ENCODE measurements around the gene HES1.

The HES1 gene

GRCh38 chr3:194176274-194176991 lies 40.5 kb downstream of the HES1 start:
- Histone ChIP-seq H3K27me3 (ENCODE audit: insufficient read depth, low read depth) (no peaks in the 10 kb centered on the region), H3K79me2 (ENCODE audit: insufficient read depth, low read depth) (no peaks in the 10 kb centered on the region), H3K27ac (no peak overlapping the region), H4K20me1 (ENCODE audit: insufficient read depth) (no peaks in the 10 kb centered on the region), H3K36me3 (ENCODE audit: insufficient read depth) (no peaks in the 10 kb centered on the region), H2AFZ (ENCODE audit: low read depth) (no peak overlapping the region), H3K4me1 (ENCODE audit: low read depth, poor library complexity, severe bottlenecking) (no peaks in the 10 kb centered on the region), H3K4me3 (IDR thresholded peaks at IDR 0.05; ENCODE audit: insufficient read depth, low read depth, low read length) (no peak overlapping the region), H3K9ac (no peak overlapping the region), H3K4me2 (no peak overlapping the region)
- no peak for TF ChIP-seq CTCF (conservative IDR thresholded peaks at IDR 0.05; ENCODE audit: low read depth, low read length)

- Histone ChIP-seq H3K4me1 (ENCODE audit: low read depth, poor library complexity, severe bottlenecking) (no peaks in the 10 kb centered on the region), H3K9ac (no peak overlapping the region), H3K79me2 (ENCODE audit: insufficient read depth, low read depth) (no peaks in the 10 kb centered on the region), H2AFZ (ENCODE audit: low read depth) (no peak overlapping the region), H3K4me2 (no peak overlapping the region), H4K20me1 (ENCODE audit: insufficient read depth) (no peaks in the 10 kb centered on the region), H3K4me3 (IDR thresholded peaks at IDR 0.05; ENCODE audit: insufficient read depth, low read depth, low read length) (no peak overlapping the region), H3K27me3 (ENCODE audit: insufficient read depth, low read depth) (no peaks in the 10 kb centered on the region), H3K36me3 (ENCODE audit: insufficient read depth) (no peaks in the 10 kb centered on the region), H3K27ac (no peak overlapping the region)
- no peak for TF ChIP-seq CTCF (conservative IDR thresholded peaks at IDR 0.05; ENCODE audit: low read depth, low read length)
Measured at GRCh38 chr3:194177141-194177540, 41.2 kb downstream of the HES1 start.

- Histone ChIP-seq H3K36me3 (ENCODE audit: insufficient read depth) (no peaks in the 10 kb centered on the region), H3K27ac (no peak overlapping the region), H3K9ac (no peak overlapping the region), H2AFZ (ENCODE audit: low read depth) (no peak overlapping the region), H3K27me3 (ENCODE audit: insufficient read depth, low read depth) (no peaks in the 10 kb centered on the region), H3K4me1 (ENCODE audit: low read depth, poor library complexity, severe bottlenecking) (no peaks in the 10 kb centered on the region), H3K4me2 (no peak overlapping the region), H3K79me2 (ENCODE audit: insufficient read depth, low read depth) (no peaks in the 10 kb centered on the region), H3K4me3 (IDR thresholded peaks at IDR 0.05; ENCODE audit: insufficient read depth, low read depth, low read length) (no peak overlapping the region), H4K20me1 (ENCODE audit: insufficient read depth) (no peaks in the 10 kb centered on the region)
- TF ChIP-seq CTCF (conservative IDR thresholded peaks at IDR 0.05; ENCODE audit: low read depth, low read length): no peak
Measured at GRCh38 chr3:194178128-194178527, 42.2 kb downstream of the HES1 start.

GRCh38 chr3:194178669-194179068 lies 42.7 kb downstream of the HES1 start:
- no peak for TF ChIP-seq CTCF (conservative IDR thresholded peaks at IDR 0.05; ENCODE audit: low read depth, low read length)
- no peak overlapping the region for H3K27ac ChIP-seq

More at GRCh38 chr3:194178669-194179068, 42.7 kb downstream of the HES1 start:
- no peaks in the 10 kb centered on the region for H3K27me3 ChIP-seq (ENCODE audit: insufficient read depth, low read depth)
- H3K4me3 ChIP-seq (IDR thresholded peaks at IDR 0.05; ENCODE audit: insufficient read depth, low read depth, low read length): no peak overlapping the region
- no peaks in the 10 kb centered on the region for H3K79me2 ChIP-seq (ENCODE audit: insufficient read depth, low read depth)
- H3K36me3 ChIP-seq (ENCODE audit: insufficient read depth): no peaks in the 10 kb centered on the region
- H3K4me1 ChIP-seq (ENCODE audit: low read depth, poor library complexity, severe bottlenecking): no peaks in the 10 kb centered on the region
- H3K4me2 ChIP-seq: no peak overlapping the region
- H3K9ac ChIP-seq: no peak overlapping the region
- no peaks in the 10 kb centered on the region for H4K20me1 ChIP-seq (ENCODE audit: insufficient read depth)
- no peak overlapping the region for H2AFZ ChIP-seq (ENCODE audit: low read depth)

Data from KMS-11 (cell line).